Measurements from ENCODE around the gene ALDH3B2.

Gene ALDH3B2

GRCh38 chr11:67670316-67671210 is 3.9 kb downstream of the ALDH3B2 start:
- TF ChIP-seq SIN3A (IDR thresholded peaks at IDR 0.05; ENCODE audit: borderline replicate concordance, insufficient read depth, low read length) (no peak), TAF1 (IDR thresholded peaks at IDR 0.05; ENCODE audit: borderline replicate concordance, insufficient read depth, low read length) (no peak), POLR2AphosphoS5 (IDR thresholded peaks at IDR 0.05; ENCODE audit: low read depth, low read length) (no peak), FOXP2 (optimal IDR thresholded peaks at IDR 0.05; ENCODE audit: borderline replicate concordance, extremely low read depth, extremely low read length, insufficient read depth) (no peak), REST (IDR thresholded peaks at IDR 0.05; ENCODE audit: insufficient read depth in 1 of 2, low read depth in 2 of 2, low read length in 2 of 2) (no peak)

GRCh38 chr11:67668192-67668551 is 6.3 kb downstream of the ALDH3B2 start:
- no peak for TF ChIP-seq FOXP2 (optimal IDR thresholded peaks at IDR 0.05; ENCODE audit: borderline replicate concordance, extremely low read depth, extremely low read length, insufficient read depth)
- TF ChIP-seq POLR2AphosphoS5 (IDR thresholded peaks at IDR 0.05; ENCODE audit: low read depth, low read length) = no peak

GRCh38 chr11:67667490-67668191 is 6.8 kb downstream of the ALDH3B2 start:
- TF ChIP-seq POLR2AphosphoS5 (IDR thresholded peaks at IDR 0.05; ENCODE audit: low read depth, low read length) = no peak
- TF ChIP-seq FOXP2 (optimal IDR thresholded peaks at IDR 0.05; ENCODE audit: borderline replicate concordance, extremely low read depth, extremely low read length, insufficient read depth) = no peak
- TF ChIP-seq TAF1 (IDR thresholded peaks at IDR 0.05; ENCODE audit: borderline replicate concordance, insufficient read depth, low read length) = no peak
- TF ChIP-seq SIN3A (IDR thresholded peaks at IDR 0.05; ENCODE audit: borderline replicate concordance, insufficient read depth, low read length) = no peak
- no peak for TF ChIP-seq REST (IDR thresholded peaks at IDR 0.05; ENCODE audit: insufficient read depth in 1 of 2, low read depth in 2 of 2, low read length in 2 of 2)

- TF ChIP-seq POLR2AphosphoS5 (IDR thresholded peaks at IDR 0.05; ENCODE audit: low read depth, low read length) (no peak), SIN3A (IDR thresholded peaks at IDR 0.05; ENCODE audit: borderline replicate concordance, insufficient read depth, low read length) (no peak), TAF1 (IDR thresholded peaks at IDR 0.05; ENCODE audit: borderline replicate concordance, insufficient read depth, low read length) (no peak), REST (IDR thresholded peaks at IDR 0.05; ENCODE audit: insufficient read depth in 1 of 2, low read depth in 2 of 2, low read length in 2 of 2) (no peak), FOXP2 (optimal IDR thresholded peaks at IDR 0.05; ENCODE audit: borderline replicate concordance, extremely low read depth, extremely low read length, insufficient read depth) (no peak)
Observed at GRCh38 chr11:67666676-67667489, 7.5 kb downstream of the ALDH3B2 start.

- TF ChIP-seq FOXP2 (optimal IDR thresholded peaks at IDR 0.05; ENCODE audit: borderline replicate concordance, extremely low read depth, extremely low read length, insufficient read depth) (no peak), REST (IDR thresholded peaks at IDR 0.05; ENCODE audit: insufficient read depth in 1 of 2, low read depth in 2 of 2, low read length in 2 of 2) (no peak), TAF1 (IDR thresholded peaks at IDR 0.05; ENCODE audit: borderline replicate concordance, insufficient read depth, low read length) (no peak), POLR2AphosphoS5 (IDR thresholded peaks at IDR 0.05; ENCODE audit: low read depth, low read length) (no peak), SIN3A (IDR thresholded peaks at IDR 0.05; ENCODE audit: borderline replicate concordance, insufficient read depth, low read length) (no peak)
Observed at GRCh38 chr11:67666303-67666645, 8.1 kb downstream of the ALDH3B2 start.

All from PFSK-1 (cell line).